GM10847 (cell line): ENCODE results near the gene IPPK.

Experiments used
- POLR2A ChIP-seq: IDR thresholded peaks from 2 replicates; pipeline ENCODE4 v1.6.1; 2011; ENCODE audit not compliant: insufficient read length; ENCODE audit errors: extremely low read depth

IPPK gene

GRCh38 chr9:92639124-92639523, 30.8 kb downstream of the IPPK start:
- no peak for TF ChIP-seq POLR2A

- no peak for TF ChIP-seq POLR2A
These were observed 31.3 kb downstream of the IPPK start for GRCh38 chr9:92638621-92639101.

- no peak for TF ChIP-seq POLR2A
These were observed 31.9 kb downstream of the IPPK start for GRCh38 chr9:92637886-92638620.

GRCh38 chr9:92637326-92637725, 32.6 kb downstream of the IPPK start:
- TF ChIP-seq POLR2A = no peak

- TF ChIP-seq POLR2A = no peak
These were observed 33.3 kb downstream of the IPPK start for GRCh38 chr9:92636627-92637026.

GRCh38 chr9:92635760-92636159, 34.2 kb downstream of the IPPK start:
- TF ChIP-seq POLR2A = no peak

GRCh38 chr9:92634712-92635605, 35.0 kb downstream of the IPPK start:
- TF ChIP-seq POLR2A = no peak

GRCh38 chr9:92633614-92634278, 36.2 kb downstream of the IPPK start:
- TF ChIP-seq POLR2A = no peak

GRCh38 chr9:92632641-92633040, 37.3 kb downstream of the IPPK start:
- TF ChIP-seq POLR2A = no peak

- no peak for TF ChIP-seq POLR2A
These were observed 38.2 kb downstream of the IPPK start for GRCh38 chr9:92631452-92632343.

- no peak for TF ChIP-seq POLR2A
These were observed 42.3 kb downstream of the IPPK start for GRCh38 chr9:92627651-92628050.

GRCh38 chr9:92626484-92626883, 43.4 kb downstream of the IPPK start:
- TF ChIP-seq POLR2A = no peak

GRCh38 chr9:92620845-92621244, 49.1 kb downstream of the IPPK start:
- TF ChIP-seq POLR2A = no peak

GRCh38 chr9:92619601-92620300, 50.2 kb downstream of the IPPK start:
- TF ChIP-seq POLR2A = no peak
